Ammon's horn (tissue), 1 donor: ENCODE measurements around the gene GFI1.
"Not testable (repeated sequence)": the region's sequence is repeated elsewhere in the genome, so short reads cannot be mapped to it uniquely, and the experiment has no call there.

Experiments
- DNase-seq: peaks from one replicate; pipeline ENCODE4 v3.0.0-alpha.2; 2016; ENCODE audit warnings: low spot score

The GFI1 gene

DNA sequence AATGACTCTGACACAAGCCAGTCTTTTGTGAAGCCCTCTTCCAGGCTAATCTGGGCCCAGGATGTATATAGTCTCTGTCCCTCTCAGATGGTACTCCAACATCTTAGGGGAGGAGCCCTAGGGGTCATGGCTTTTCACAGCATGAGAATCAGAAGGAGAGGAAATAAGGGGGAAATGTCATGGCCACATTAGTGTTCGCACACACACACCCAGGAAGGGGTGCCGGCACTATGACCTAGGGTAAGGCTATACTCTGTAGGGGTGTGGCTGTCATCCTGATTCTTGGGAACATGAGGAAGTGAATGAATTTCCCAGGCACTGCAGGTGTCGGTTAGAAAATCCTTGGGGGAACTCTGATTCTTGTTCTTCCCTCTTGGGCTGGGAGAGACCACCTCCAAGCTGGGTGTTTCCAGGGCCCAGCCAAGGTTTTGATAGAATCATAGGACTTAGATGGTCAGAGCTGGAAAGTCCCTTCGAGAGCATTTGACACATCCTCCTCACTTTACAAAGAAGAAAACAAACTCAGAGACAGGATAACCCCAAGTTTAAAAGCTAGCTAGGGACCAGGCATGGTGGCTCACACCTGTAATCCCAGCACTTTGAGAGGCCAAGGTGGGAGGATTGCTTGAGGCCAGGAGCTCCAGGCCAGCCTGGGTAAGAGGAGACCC lies 22.0 kb downstream of the GFI1 start:
- DNase-seq, result no peak

DNA sequence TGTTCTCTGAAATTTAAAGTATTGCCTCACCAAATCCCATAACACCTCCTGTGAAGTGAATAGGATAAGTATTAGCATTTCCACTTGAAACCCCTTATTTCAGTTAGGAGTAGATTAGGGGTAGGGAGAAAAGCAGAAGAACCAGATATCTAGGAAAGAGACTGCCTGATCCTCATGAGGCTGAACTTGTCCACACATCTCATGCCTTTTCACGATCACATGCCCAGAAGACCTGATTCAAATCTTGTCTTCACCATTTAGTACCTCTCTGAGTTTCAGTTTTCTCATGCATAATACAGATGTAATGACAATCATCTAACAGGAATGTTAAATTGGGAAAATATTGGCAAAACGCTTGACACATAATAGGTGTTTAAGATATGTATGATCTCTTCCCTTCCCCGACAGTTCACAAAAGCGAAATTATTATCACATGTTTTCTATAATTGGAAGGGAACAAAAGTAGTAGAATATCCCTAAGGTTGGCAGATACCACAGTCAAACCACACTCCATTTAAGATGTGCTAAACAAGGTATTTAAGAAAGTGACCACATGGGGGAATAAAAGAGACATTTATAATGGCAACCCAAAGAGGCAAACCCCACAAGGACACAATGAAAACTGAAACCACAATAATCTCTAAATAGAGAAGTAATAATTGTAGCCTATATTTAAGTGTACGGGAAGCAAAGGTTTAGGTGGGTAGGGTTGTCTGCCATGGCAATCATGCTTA lies 25.2 kb downstream of the GFI1 start:
- DNase-seq, result no peak

DNA sequence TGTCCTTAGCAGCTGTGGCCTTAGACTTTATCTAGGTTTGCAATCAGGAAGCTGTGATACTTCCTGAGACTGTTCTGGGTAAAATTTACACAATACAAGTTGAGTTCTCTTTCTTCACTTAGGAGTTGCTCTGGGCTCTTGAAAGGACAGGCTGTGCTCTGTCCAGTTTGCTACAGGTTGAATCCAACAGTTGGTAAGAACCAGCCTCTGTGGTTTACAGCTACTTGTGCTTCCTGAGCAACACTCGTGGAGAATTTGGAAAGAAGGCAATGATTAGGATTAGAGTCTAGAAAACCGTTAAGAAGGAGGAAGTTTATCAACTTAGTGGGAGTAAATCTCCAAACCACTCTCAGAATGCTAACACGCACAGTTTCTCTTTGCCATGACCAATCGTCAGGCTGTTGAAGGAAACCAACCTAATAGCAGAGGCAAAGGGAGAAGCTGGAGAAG lies 26.8 kb downstream of the GFI1 start:
- peak; percentile 36 for DNase-seq

DNA sequence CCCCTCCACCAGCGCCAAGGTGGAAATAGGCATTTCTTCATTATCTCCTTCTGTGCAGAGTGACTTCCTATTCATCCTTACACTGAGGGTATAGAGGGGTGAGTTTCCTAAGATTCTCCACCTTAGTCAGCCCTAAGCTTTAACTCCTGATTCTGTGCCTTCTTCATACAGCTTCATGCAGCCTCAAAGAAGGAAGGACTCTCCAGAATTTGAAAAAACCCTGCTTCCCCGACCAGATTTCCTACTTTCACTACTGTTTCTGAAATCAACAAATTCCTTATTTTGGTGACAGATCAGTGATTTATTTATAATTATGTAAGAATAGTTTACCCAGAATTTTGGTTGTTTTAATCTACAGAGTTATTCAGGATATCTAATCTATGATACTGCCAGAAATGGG lies 28.6 kb downstream of the GFI1 start:
- DNase-seq, result no peak

DNA sequence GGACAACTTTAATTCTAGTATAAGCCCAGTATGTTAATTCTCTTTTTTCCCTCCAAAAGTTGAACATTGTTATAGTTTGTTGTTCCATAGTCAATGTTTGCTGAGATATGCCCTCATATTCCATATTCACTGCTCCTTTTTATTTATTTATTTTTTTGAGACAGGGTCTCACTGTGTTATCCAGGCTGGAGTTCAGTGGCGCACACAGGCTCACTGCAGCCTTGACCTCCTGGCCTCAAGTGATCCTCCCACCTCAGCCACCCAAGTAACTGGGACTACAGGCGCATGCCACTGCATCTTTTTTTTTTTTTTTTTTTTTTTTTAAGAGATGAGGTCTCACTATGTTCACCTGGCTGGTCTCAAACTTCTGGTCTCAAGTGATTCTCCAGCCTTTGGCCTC lies 38.7 kb downstream of the GFI1 start:
- no peak for DNase-seq

DNA sequence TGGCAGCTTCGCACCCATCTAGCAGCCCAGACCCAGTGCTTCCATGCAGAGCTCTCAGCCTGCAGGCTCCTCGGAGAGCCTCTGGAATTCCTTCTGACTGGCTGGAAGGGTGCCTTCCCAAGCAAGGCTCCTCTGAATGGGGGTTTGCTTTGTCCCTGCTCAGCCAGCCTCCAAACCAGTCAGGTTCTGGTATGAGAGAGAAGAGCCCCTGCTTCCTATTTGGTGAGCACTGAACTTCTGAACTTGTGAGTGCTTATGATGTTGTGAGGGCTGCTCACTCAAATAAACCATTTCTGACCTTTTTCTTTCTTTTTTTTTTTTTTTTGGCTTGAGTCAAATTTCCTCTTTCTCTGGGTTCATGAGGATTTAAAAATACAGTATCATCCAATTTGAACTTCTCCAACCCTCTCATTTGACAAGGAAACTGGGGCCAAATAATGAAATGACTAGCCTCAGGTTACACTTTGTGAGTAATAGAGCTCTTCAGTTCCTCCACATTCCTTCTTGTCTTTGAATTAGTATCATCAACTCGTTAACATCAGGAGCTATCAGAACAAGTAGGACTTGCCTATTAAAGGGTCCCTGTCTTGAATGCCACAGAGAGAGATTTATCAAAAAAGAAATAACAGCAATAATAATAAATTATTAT lies 39.6 kb downstream of the GFI1 start:
- no peak for DNase-seq

DNA sequence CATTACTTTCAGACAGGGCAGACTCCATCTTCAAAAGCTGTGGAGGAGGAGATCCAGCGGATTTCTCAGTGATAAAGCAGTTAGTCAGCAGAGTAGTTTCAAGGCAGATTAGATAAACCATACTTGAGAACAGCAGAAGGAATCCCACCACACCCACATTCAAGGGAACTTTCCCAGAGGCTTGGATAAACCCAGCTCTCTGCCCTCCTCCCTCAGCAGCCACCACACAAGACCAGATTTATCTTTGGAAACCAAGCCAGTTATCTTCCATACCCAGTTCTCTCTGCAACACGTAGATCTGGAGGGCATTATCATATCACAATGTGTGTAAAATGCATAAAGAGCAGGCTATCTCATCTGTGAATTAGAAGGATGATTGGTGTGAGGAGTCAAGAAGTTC lies 40.2 kb downstream of the GFI1 start:
- no peak for DNase-seq

DNA sequence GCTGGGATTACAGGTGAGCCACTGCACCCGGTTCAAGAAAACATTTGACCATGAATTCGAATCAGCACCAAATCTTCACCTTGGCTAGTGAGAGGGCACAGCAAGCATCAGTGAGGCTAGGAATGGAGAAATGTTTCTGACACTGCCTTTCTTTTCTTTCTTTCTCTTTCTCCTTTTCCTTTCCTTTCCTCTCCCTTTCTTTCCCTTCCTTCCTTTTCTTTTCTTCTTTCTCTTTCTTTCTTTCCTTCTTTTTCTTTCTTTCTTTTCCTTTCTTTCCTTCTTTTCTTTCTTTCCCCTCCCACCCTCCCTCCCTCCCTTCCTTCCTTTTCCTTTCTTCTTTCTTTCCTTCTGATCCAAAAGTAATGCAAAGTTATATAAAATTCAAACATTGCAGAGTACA lies 40.9 kb downstream of the GFI1 start:
- DNase-seq, result no peak

DNA sequence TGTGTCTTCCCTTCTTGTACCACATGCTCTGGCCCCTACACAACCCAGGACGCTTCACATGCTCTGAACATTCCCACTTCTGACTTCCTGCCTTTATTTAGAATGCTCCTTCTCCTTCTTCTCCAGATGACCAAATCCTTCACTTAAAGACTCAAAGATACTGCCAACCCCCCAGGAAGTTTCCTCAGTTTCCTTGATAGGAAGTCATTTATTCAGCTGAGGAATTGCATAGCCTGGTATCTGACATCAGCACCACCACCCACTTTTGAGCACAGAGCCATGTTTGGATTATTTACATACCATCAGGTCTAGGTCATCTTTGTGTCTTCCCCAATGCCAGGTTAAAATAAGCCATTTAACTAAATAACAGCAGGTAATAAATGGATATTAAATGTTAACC lies 42.4 kb downstream of the GFI1 start:
- DNase-seq, result no peak

DNA sequence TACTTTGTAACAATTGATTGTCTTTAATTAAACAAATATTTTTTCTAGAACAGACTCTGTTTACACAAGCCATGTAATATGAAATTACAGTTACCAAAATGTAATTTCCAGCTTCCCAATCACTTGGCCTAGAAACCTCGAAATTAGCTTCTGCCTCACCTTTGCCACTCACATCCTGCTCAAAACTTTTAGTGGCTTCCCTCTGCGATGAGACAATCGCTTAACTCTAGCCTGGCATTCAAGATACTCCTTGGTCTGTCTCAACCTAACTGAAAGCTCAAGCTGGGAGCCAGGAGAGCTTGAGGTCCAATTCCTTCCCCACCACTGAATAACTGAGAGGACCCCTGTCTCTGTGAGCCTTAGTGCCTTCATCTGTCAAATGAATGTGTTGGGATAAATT lies 42.8 kb downstream of the GFI1 start:
- no peak for DNase-seq

DNA sequence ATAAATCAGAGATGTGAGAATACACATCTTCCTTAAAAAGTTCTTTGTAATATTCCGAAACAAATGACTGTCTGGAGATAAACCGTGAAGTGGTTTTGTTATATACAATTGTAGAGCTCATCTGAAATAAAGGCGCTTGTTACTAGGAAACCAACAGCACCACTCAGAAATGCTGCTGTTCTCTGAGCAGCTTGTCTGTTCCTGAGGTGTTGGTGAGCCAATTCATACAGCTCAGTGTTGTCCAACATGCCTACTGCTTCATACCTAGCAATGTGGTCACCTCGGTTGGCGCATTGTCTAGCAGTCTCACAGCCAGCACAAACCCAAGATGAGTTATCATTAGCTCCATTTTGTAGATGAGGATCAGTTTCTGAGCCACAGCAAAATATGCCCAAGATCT lies 44.4 kb downstream of the GFI1 start:
- peak; percentile 13 for DNase-seq

DNA sequence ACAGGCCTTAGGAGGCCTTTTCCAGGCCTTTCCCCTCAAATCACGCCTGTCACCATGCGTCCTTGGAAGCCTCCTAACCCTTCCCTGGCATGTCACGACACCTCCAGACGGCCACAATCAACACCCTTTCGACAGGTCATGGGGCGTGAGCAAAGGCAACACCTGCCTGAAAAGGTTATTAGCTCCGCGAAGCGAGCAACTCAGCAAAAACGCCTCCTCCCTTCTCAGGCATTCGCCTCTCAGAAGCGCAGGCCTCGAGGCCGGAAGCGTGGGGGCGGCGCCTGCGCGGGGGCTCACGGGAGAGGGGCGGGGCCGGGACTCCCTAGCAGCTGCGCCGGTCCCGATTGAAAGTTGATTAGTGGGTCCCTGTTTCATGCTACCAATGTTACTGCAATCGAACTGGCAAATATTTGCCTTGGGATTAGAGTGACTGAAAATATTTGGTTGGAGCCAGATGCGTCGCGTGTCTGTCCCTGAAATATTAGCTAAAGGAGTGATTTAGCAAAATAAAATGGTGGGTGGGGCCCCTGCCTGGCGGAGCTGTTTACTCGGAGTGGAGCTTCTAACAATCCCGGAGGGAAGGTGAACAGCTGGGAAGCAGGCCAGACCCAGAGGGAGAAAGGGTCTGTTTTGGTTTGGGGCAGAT lies 44.9 kb downstream of the GFI1 start:
- DNase-seq, result no peak

DNA sequence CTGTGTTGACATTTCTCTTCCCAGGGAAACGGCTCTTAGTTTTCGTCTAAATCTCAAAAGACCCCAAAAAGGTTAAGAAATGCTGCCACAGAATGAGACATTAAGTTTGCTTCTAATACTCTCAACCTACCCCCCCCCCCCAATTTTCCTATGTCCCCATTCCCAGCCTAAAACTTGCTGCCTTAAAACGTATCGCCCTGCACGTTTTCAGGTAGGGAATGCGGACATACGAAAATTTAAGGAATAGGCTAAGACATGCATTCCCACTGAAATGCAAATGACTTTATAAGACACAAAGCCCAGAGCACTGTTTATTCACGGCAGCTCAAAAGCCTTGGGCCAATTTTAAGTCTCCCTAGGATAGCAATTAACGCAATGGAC lies 45.4 kb downstream of the GFI1 start:
- no peak for DNase-seq

DNA sequence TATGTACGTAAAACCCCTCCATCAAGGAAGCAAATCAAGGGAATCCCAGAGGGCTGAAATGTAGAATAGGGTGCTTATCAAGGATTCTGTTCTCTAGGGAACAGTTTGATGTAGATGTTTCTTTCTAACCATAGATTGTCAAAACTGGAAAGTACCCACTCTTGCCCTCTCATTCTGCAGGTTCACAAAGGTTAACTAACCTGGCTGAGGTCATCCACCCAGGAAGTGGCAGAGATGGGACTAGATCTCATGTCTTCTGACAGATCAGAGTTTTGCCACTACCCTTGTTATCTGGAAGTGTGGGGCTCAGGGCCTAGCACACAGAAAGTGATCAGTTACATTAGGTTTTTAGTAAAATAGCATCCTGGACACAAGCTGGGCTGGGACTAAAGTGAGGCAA lies 47.4 kb downstream of the GFI1 start:
- DNase-seq, result no peak

DNA sequence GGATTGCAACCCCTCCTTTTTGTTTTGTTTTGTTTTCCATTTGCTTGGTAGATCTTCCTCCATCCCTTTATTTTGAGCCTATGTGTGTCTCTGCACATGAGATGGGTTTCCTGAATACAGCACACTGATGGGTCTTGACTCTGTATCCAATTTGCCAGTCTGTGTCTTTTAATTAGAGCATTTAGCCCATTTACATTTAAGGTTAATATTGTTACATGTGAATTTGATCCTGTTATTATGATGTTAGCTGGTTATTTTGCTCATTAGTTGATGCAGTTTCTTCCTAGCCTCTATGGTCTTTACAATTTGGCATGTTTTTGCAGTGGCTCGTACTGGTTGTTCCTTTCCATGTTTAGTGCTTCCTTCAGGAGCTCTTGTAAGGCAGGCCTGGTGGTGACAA lies 52.2 kb downstream of the GFI1 start:
- not testable (repeated sequence) for DNase-seq

DNA sequence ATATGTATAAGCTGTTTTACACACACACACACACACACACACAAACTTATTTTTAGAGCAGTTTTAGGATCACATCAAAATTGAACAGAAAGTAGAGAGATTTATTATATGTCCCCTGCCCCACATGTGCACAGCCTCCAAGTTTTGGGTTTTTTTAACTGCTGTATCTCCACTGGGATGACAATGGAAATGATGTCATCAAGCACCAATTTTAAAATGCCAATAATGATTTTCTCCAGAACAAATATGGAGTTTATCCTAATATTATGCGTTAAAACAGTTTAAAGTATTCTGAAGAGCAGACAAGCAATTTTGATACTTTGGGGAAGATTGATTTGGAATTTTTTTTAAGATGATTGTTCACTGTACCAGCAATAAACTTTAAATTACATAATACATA lies 56.7 kb downstream of the GFI1 start:
- no peak for DNase-seq

DNA sequence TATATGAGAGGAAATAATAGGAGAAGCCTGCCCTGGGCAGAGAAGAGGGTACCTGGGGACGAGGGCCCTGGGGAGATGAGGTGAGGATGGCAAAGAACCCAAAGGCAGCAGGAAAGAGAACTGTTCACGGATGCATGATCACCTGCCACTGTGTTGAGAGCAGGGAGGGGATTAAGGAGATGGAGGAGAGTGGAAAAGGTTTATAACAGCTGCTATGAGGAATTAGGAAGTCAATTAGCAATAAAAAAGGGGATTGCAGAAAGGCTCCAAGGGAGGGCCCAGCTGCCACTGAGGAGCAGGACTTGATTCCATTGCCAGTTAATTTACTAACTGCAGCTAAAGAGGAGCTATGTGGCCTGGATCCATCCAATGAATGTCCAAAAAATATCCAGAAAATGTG lies 61.1 kb downstream of the GFI1 start:
- no peak for DNase-seq
